ENCODE measurements around the gene FTL. TPM values are rescaled to one million over a fixed set of nuclear protein-coding genes. Genes with fewer than 3 reads are reported as not detected.

The FTL gene
- total RNA-seq (2022; extraction: Qiagen RNA extraction; ENCODE audit: low read depth) = 18,656 to 25,483 TPM (median 19,849 TPM) in 5 replicates

DNA sequence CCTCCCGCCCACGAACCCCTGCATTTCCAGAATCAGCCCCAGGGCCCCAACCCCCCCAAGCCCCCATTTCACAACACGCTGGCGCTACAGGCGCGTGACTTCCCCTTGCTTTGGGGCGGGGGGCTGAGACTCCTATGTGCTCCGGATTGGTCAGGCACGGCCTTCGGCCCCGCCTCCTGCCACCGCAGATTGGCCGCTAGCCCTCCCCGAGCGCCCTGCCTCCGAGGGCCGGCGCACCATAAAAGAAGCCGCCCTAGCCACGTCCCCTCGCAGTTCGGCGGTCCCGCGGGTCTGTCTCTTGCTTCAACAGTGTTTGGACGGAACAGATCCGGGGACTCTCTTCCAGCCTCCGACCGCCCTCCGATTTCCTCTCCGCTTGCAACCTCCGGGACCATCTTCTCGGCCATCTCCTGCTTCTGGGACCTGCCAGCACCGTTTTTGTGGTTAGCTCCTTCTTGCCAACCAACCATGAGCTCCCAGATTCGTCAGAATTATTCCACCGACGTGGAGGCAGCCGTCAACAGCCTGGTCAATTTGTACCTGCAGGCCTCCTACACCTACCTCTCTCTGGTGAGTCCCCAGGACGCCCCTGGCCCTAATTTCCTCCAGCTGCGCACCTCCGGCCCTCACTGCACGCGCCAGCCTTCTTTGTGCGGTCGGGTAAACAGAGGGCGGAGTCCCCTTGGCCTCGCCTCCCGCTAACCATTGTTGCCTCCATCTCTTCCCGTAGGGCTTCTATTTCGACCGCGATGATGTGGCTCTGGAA is at the start of gene FTL:
Gene FTL (plus strand): TSS at position 270 of the 766 bp plus-strand sequence. CDS start 199 bp downstream, at position 469.

DNA sequence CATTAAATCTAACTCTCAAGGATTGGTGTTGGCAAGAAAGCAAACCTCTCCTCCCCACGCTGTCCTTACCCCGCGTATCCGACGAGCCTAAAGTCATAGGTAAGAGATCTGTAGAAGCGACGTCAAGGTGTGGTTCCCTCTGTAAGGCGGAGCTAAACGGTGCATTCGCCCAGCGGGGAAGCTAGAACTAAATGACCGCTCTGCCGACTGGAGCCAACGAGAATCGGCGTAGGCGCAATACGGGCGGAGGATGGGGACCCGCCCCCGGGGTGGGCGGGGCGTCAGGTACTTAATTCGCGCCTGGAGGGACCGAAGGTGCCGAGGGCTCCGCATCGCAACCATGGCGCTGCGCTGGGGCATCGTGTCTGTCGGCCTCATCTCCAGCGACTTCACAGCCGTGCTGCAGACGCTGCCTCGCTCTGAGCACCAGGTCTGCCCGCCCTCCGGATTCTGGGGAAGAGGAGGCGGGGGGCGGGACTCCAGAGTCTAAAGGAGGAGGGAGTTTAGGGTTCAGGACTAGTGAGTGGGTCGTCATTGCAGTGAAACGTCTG is 31.7 kb upstream of the FTL start, which contains the start of gene DHDH:
Gene DHDH (plus strand): TSS at position 318 of the 551 bp plus-strand sequence. CDS start 23 bp downstream, at position 341.

DNA sequence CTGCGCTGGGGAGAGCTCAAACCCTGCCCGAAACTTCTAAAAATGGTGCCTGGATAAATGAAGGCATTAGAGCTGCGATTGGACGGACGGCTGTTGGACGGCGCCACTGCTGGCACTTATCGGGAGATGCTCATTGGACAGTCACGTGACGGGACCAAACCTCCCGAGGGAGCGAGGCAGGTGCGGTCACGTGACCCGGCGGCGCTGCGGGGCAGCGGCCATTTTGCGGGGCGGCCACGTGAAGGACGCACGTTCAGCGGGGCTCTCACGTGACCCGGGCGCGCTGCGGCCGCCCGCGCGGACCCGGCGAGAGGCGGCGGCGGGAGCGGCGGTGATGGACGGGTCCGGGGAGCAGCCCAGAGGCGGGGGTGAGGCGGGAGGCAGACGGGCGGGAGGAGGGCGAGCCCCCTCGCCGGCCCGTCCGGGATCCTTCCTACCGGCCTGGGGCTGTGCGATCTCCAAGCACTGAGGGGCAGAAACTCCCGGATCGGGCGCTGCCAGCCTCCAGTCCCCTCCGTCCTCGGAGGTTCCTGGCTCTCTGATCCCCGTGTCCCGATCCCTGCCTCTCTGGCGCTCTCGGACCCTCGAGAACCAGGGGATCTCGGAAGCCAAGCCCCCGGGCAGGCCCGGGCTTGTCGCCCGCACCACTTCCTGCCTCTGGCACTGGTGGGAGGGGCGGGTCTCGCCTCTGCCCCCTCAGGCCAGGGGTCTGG is 10.4 kb upstream of the FTL start, which contains the start of gene BAX:
Gene BAX (plus strand): TSS at position 281 of the 713 bp plus-strand sequence. CDS start 54 bp downstream, at position 335.

DNA sequence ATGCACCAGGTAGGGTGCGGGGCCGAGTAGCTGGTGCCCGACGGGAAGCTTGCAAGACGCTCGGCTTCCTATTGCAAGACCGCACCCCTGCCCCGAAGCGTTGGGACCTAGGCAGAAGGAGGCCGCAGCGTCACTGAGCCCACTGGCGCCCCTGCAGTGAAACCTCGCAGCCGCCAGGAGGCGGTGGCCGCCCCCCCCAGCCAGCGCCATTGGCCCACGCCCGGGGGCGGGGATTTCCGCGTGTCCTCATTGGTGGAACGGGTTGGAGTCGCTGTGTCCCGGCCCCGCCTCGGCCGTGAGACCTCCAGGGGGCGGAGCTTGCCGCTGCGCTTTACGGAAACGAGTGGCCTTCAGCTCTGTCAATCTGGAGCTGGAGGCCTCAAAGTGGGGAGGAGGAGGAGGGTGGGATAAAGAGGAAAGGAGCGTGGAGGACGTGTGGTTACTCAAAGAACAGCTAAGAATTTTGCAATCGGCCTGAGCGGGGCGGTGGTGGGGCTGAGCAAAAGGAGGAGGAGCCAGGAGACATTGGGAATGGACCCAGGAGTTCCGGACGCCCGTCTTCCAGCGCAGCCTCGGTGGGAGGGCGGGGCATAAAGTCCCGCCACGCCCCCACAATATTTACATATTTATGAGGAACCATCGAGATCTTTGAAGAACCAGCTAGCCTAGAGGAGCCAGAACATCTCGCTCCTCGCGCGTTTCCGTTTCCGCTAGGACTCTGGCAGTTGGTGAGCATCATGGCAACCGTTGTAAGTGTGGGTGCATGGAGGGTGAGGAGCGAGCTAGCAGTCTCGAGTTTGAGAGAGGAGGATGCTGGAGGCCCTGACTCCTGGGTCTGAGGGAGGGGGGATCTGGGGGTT is 28.3 kb downstream of the FTL start, which contains the start of the genes GYS1 and RUVBL2:
Gene GYS1 (minus strand): TSS at position 135 of the 860 bp plus-strand sequence. CDS start 197 bp downstream, outside the sequence.
Gene RUVBL2 (plus strand): TSS at position 713 of the 860 bp plus-strand sequence. CDS start 25 bp downstream, at position 738.

Other genes with a start within 250 kb of the FTL start
- gene MAMSTR, start 245.6 kb upstream of the FTL start, total RNA-seq (2022; extraction: Qiagen RNA extraction; ENCODE audit: low read depth) = 0.26 to 0.72 TPM (median 0.41 TPM) in 5 replicates
- gene RASIP1, start 224.7 kb upstream of the FTL start, total RNA-seq (2022; extraction: Qiagen RNA extraction; ENCODE audit: low read depth) = 0.29 to 0.75 TPM (median 0.46 TPM) in 5 replicates
- not detected in 5 replicates for gene IZUMO1, start 218.4 kb upstream of the FTL start, total RNA-seq (2022; extraction: Qiagen RNA extraction; ENCODE audit: low read depth)
- gene FUT1, start 212.7 kb upstream of the FTL start, total RNA-seq (2022; extraction: Qiagen RNA extraction; ENCODE audit: low read depth) = 0.06 to 0.13 TPM (median 0.07 TPM) in 5 replicates
- not detected in 5 replicates for gene FGF21, start 209.8 kb upstream of the FTL start, total RNA-seq (2022; extraction: Qiagen RNA extraction; ENCODE audit: low read depth)
- 47.2 to 60.5 TPM (median 56.7 TPM) in 5 replicates for gene BCAT2, start 154.3 kb upstream of the FTL start, total RNA-seq (2022; extraction: Qiagen RNA extraction; ENCODE audit: low read depth)
- 13.4 to 17.0 TPM (median 14.8 TPM) in 5 replicates for gene HSD17B14, start 128.8 kb upstream of the FTL start, total RNA-seq (2022; extraction: Qiagen RNA extraction; ENCODE audit: low read depth)
- gene PLEKHA4, start 96.7 kb upstream of the FTL start, total RNA-seq (2022; extraction: Qiagen RNA extraction; ENCODE audit: low read depth) = 1.5 to 3.0 TPM (median 2.4 TPM) in 5 replicates
- 98.8 to 159 TPM (median 116 TPM) in 5 replicates for gene PPP1R15A, start 92.9 kb upstream of the FTL start, total RNA-seq (2022; extraction: Qiagen RNA extraction; ENCODE audit: low read depth)
- not detected in 5 replicates for gene TULP2, start 66.6 kb upstream of the FTL start, total RNA-seq (2022; extraction: Qiagen RNA extraction; ENCODE audit: low read depth)
- gene NUCB1, start 65.0 kb upstream of the FTL start, total RNA-seq (2022; extraction: Qiagen RNA extraction; ENCODE audit: low read depth) = 180 to 229 TPM (median 200 TPM) in 5 replicates
- 1.1 to 2.1 TPM (median 1.5 TPM) in 5 replicates for gene DHDH, start 31.6 kb upstream of the FTL start, total RNA-seq (2022; extraction: Qiagen RNA extraction; ENCODE audit: low read depth)
- gene BAX, start 10.4 kb upstream of the FTL start, total RNA-seq (2022; extraction: Qiagen RNA extraction; ENCODE audit: low read depth) = 272 to 404 TPM (median 350 TPM) in 5 replicates
- 16.4 to 21.4 TPM (median 17.5 TPM) in 5 replicates for gene GYS1, start 28.0 kb downstream of the FTL start, total RNA-seq (2022; extraction: Qiagen RNA extraction; ENCODE audit: low read depth)
- 230 to 241 TPM (median 232 TPM) in 5 replicates for gene RUVBL2, start 28.6 kb downstream of the FTL start, total RNA-seq (2022; extraction: Qiagen RNA extraction; ENCODE audit: low read depth)
- gene LHB, start 51.8 kb downstream of the FTL start, total RNA-seq (2022; extraction: Qiagen RNA extraction; ENCODE audit: low read depth) = not detected in 5 replicates
- gene CGB3, start 59.0 kb downstream of the FTL start, total RNA-seq (2022; extraction: Qiagen RNA extraction; ENCODE audit: low read depth) = 0.38 TPM in 1 of 5 replicates, not detected in the others
- gene CGB2, start 66.6 kb downstream of the FTL start, total RNA-seq (2022; extraction: Qiagen RNA extraction; ENCODE audit: low read depth) = 0.54 to 0.67 TPM in 2 of 5 replicates, not detected in the others
- gene CGB1, start 71.6 kb downstream of the FTL start, total RNA-seq (2022; extraction: Qiagen RNA extraction; ENCODE audit: low read depth) = not detected in 5 replicates
- gene CGB5, start 78.5 kb downstream of the FTL start, total RNA-seq (2022; extraction: Qiagen RNA extraction; ENCODE audit: low read depth) = 0.90 to 1.4 TPM (median 1.1 TPM) in 5 replicates
- gene CGB8, start 83.8 kb downstream of the FTL start, total RNA-seq (2022; extraction: Qiagen RNA extraction; ENCODE audit: low read depth) = 3.3 to 5.1 TPM (median 4.0 TPM) in 5 replicates
- 0.16 to 0.82 TPM (median 0.61 TPM) in 5 replicates for gene CGB7, start 92.4 kb downstream of the FTL start, total RNA-seq (2022; extraction: Qiagen RNA extraction; ENCODE audit: low read depth)
- 0.17 to 0.65 TPM (median 0.29 TPM) in 5 replicates for gene NTF4, start 99.5 kb downstream of the FTL start, total RNA-seq (2022; extraction: Qiagen RNA extraction; ENCODE audit: low read depth)
- not detected in 5 replicates for gene KCNA7, start 107.4 kb downstream of the FTL start, total RNA-seq (2022; extraction: Qiagen RNA extraction; ENCODE audit: low read depth)
- 293 to 368 TPM (median 338 TPM) in 5 replicates for gene SNRNP70, start 120.1 kb downstream of the FTL start, total RNA-seq (2022; extraction: Qiagen RNA extraction; ENCODE audit: low read depth)
- 3.7 to 7.7 TPM (median 5.3 TPM) in 5 replicates for gene LIN7B, start 149.1 kb downstream of the FTL start, total RNA-seq (2022; extraction: Qiagen RNA extraction; ENCODE audit: low read depth)
- 0.93 to 3.1 TPM (median 2.2 TPM) in 5 replicates for gene C19orf73, start 153.8 kb downstream of the FTL start, total RNA-seq (2022; extraction: Qiagen RNA extraction; ENCODE audit: low read depth)
- gene PPFIA3, start 154.2 kb downstream of the FTL start, total RNA-seq (2022; extraction: Qiagen RNA extraction; ENCODE audit: low read depth) = 5.5 to 8.9 TPM (median 7.7 TPM) in 5 replicates
- gene HRC, start 190.1 kb downstream of the FTL start, total RNA-seq (2022; extraction: Qiagen RNA extraction; ENCODE audit: low read depth) = not detected in 5 replicates
- gene TRPM4, start 192.5 kb downstream of the FTL start, total RNA-seq (2022; extraction: Qiagen RNA extraction; ENCODE audit: low read depth) = 6.4 to 10.4 TPM (median 9.5 TPM) in 5 replicates

All from A549 treated with RU486 at 1 μM for 4 hours (cell line).